A549 (cell line): ENCODE measurements around the gene MALRD1.

Experiments
- BHLHE40 ChIP-seq: IDR thresholded peaks from 2 replicates; pipeline ENCODE4 v1.6.1; 2012; ENCODE audit warnings: low read depth, low read length, inconsistent platforms
- ELK1 ChIP-seq: fragments of 150-350 bp; IDR thresholded peaks from 2 replicates; pipeline ENCODE4 v1.6.1; 2014; ENCODE audit warnings: low read depth, mild to moderate bottlenecking, low read length
- KDM1A ChIP-seq: fragments of 200-600 bp; sonication (generic); IDR thresholded peaks from 2 replicates; pipeline ENCODE4 v1.6.1; 2016; ENCODE audit warnings: low read depth, mild to moderate bottlenecking
- MAFK ChIP-seq: fragments of 450-650 bp; IDR thresholded peaks from 2 replicates; pipeline ENCODE4 v1.6.1; 2014; ENCODE audit not compliant: partially characterized antibody
- NFE2L2 ChIP-seq: fragments of 150-350 bp; conservative IDR thresholded peaks from 2 replicates; pipeline ENCODE4 v1.6.1; 2014; ENCODE audit warnings: low read length
- PBX3 ChIP-seq: IDR thresholded peaks from 2 replicates; pipeline ENCODE4 v1.6.1; 2012
- PHF8 ChIP-seq: fragments of 200-600 bp; sonication (generic); IDR thresholded peaks from 2 replicates; pipeline ENCODE4 v1.6.1; 2016; ENCODE audit warnings: low read depth, mild to moderate bottlenecking, antibody characterized with exemption, moderate library complexity, borderline replicate concordance
- POLR2A ChIP-seq: IDR thresholded peaks from 2 replicates; pipeline ENCODE4 v1.6.1; 2012; ENCODE audit warnings: mild to moderate bottlenecking, low read length
- TP53 ChIP-seq: fragments of 250-450 bp; sonication (Bioruptor Pico); IDR thresholded peaks from 2 replicates; pipeline ENCODE4 v1.5.0; 2021; ENCODE audit warnings: mild to moderate bottlenecking, moderate library complexity
- ZC3H11A ChIP-seq: fragments of 450-650 bp; IDR thresholded peaks from 2 replicates; pipeline ENCODE4 v1.6.1; 2014; ENCODE audit warnings: antibody characterized with exemption, mild to moderate bottlenecking
- ZFP36 ChIP-seq: fragments of 450-650 bp; IDR thresholded peaks from 2 replicates; pipeline ENCODE4 v1.6.1; 2014; ENCODE audit warnings: borderline replicate concordance; ENCODE audit not compliant: partially characterized antibody
- TF ChIP-seq, protein P1 (sequence below): fragments of >200 bp; sonication (Bioruptor Twin); formaldehyde crosslinking; IDR thresholded peaks from 3 replicates; pipeline ENCODE4 v1.5.1; 2016
- TF ChIP-seq, protein P2 (sequence below): IDR thresholded peaks from 2 replicates; pipeline ENCODE4 v1.6.1; 2012
- TF ChIP-seq, protein P3 (sequence below): IDR thresholded peaks from 2 replicates; pipeline ENCODE4 v1.6.1; 2012; ENCODE audit warnings: low read depth, borderline replicate concordance

GRCh38 chr10:19048489-19048888 is at the start of gene MALRD1:
- TF ChIP-seq KDM1A (no peak), BHLHE40 (no peak), PBX3 (no peak), POLR2A (no peak), ZFP36 (no peak), NFE2L2 (no peak), ELK1 (no peak), ZC3H11A (no peak), TP53 (CRISPR knock-in tag) (no peak), MAFK (no peak), PHF8 (no peak)
- TF ChIP-seq, protein P1, sequence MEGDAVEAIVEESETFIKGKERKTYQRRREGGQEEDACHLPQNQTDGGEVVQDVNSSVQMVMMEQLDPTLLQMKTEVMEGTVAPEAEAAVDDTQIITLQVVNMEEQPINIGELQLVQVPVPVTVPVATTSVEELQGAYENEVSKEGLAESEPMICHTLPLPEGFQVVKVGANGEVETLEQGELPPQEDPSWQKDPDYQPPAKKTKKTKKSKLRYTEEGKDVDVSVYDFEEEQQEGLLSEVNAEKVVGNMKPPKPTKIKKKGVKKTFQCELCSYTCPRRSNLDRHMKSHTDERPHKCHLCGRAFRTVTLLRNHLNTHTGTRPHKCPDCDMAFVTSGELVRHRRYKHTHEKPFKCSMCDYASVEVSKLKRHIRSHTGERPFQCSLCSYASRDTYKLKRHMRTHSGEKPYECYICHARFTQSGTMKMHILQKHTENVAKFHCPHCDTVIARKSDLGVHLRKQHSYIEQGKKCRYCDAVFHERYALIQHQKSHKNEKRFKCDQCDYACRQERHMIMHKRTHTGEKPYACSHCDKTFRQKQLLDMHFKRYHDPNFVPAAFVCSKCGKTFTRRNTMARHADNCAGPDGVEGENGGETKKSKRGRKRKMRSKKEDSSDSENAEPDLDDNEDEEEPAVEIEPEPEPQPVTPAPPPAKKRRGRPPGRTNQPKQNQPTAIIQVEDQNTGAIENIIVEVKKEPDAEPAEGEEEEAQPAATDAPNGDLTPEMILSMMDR: no peak
- TF ChIP-seq, protein P2, sequence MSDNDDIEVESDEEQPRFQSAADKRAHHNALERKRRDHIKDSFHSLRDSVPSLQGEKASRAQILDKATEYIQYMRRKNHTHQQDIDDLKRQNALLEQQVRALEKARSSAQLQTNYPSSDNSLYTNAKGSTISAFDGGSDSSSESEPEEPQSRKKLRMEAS: no peak
- TF ChIP-seq, protein P3, sequence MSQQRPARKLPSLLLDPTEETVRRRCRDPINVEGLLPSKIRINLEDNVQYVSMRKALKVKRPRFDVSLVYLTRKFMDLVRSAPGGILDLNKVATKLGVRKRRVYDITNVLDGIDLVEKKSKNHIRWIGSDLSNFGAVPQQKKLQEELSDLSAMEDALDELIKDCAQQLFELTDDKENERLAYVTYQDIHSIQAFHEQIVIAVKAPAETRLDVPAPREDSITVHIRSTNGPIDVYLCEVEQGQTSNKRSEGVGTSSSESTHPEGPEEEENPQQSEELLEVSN: no peak
